GM03348 (cell line): Measurements from ENCODE around the gene FKTN.
A peak's percentile ranks its signal among the peaks of the same experiment; 100 is the strongest.

ENCODE experiments used
- DNase-seq: peaks from one replicate; pipeline ENCODE4 v3.0.0; 2012; ENCODE audit warnings: low spot score

Gene FKTN

GRCh38 chr9:105632807-105633206 lies 74.9 kb downstream of the FKTN start:
- no peak for DNase-seq

DNA sequence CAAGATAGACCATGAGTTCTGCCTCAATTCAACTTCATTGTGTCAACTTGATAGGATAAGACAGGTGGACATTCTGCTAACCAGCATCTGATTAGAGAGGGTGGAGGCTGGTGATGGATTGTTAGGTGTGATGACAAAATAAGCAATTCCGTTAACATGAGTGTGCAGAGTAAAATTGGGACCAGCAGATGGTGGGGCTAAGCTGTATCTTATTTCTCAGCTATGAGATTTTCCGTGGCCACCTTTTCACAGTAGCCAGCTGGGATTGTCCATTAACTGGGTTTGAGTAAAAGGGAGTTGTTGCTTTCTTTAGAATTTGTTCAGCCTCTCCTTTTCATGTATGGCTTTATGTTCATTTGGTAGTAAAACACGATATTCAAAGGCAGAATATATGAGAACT lies 75.5 kb downstream of the FKTN start:
- DNase-seq, result no peak

GRCh38 chr9:105636331-105636730 lies 78.4 kb downstream of the FKTN start:
- DNase-seq, result no peak

DNA sequence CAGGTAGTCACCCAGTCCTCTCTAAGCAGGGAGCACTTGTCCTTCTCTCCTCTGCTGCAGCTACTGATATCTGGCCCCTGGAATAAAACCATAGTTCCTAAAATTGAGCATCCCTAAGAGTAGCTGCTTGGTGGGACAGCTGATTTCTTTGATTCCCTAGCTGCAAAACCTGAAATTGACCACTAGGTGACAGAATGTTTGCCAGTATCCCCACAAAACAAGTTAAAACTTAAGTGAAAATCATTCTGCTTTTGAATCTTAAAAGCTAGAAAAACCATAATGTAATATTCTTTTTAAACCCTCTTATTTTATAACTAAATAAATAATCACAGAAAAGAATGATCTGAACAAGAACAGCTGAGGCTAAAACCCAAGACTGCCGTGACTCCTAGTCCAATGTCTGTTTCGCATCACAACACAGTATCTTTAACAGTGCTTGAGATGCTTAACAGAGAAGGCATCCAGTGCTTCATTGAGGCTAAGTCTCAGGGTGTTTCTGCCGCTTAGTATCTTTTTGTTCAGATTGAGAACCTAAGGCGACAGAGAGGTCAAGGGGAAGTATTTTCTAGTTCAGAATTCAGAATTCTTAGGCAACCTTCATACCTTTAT lies 80.0 kb downstream of the FKTN start:
- no peak for DNase-seq

DNA sequence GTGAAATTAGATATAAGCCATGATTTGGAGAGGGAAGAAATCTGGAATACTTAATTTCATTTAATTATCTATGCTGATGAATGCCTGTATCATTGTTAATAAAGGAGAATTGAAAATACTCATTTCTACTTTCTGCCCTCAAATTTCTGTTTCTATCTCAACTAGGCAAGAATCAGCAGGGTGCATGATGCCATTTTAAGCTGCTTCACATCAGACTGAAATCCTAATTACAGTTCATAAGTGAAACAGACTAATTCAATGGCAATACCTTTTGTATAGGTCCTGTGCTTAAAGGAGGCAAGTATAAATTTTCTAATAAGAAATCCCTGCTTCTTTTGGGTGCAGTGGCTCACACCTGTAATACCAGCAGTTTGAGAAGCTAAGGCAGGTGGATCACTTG lies 82.0 kb downstream of the FKTN start:
- no peak for DNase-seq

GRCh38 chr9:105643795-105644194 lies 85.9 kb downstream of the FKTN start:
- no peak for DNase-seq

- DNase-seq, result no peak
Observed at GRCh38 chr9:105646879-105647594, 89.1 kb downstream of the FKTN start.

GRCh38 chr9:105647595-105648349 lies 89.8 kb downstream of the FKTN start:
- no peak for DNase-seq

GRCh38 chr9:105651806-105652205 lies 93.9 kb downstream of the FKTN start:
- DNase-seq, result no peak

- DNase-seq, result peak; percentile 55
Observed at GRCh38 chr9:105656131-105656921, 98.4 kb downstream of the FKTN start.

DNA sequence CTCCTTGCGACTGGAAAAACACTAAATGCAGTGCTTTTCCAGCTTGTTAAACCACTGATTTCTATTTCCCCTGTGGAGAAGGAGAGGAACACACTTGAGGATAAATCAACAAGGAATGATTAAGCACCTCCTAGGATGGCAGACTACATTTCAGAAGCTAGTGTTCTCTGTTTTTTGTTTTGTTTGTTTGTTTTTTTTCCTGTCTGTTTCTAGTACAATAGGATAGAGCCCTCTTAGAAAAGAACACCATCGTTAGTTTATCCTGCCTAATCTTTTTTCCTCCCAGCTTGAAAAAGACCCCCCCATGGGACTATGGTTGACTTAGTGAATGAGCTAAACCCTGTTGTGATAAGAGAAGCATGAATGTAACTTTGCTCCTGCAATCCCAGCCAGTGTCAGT lies 100.4 kb downstream of the FKTN start:
- DNase-seq, result no peak

GRCh38 chr9:105661011-105661410 lies 103.1 kb downstream of the FKTN start:
- DNase-seq, result no peak

GRCh38 chr9:105662184-105663104 lies 104.5 kb downstream of the FKTN start, which contains the start of gene TAL2:
Gene TAL2, plus strand, starts transcription at chr9:105662457. Its CDS starts 40 bp downstream, at chr9:105662497.
- no peak for DNase-seq

GRCh38 chr9:105663914-105664313 lies 106.0 kb downstream of the FKTN start:
- DNase-seq, result no peak

- no peak for DNase-seq
Observed at GRCh38 chr9:105667867-105668266, 109.9 kb downstream of the FKTN start.

GRCh38 chr9:105670315-105670714 lies 112.4 kb downstream of the FKTN start:
- no peak for DNase-seq

DNA sequence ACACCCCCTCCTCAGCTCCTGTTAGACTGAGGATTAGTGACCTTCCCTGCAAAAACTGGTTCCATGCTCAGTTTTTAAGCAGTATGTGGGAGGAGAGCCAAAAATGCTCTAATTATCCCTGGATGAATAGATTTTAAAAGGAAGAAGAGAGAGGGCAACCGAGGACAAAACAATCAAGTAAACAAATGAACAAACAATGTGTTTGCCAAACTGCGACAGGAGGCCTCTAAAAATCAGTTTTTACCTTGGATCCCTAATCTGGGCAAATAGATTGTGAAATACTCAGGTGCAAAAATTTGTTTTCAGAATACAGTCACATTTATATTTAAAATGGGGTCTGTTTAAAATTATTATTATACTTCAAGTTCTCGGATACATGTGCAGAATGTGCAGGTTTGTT lies 112.8 kb downstream of the FKTN start:
- DNase-seq, result no peak

GRCh38 chr9:105672711-105673234 lies 114.8 kb downstream of the FKTN start:
- no peak for DNase-seq

- no peak for DNase-seq
Observed at GRCh38 chr9:105673850-105674387, 116.0 kb downstream of the FKTN start.

DNA sequence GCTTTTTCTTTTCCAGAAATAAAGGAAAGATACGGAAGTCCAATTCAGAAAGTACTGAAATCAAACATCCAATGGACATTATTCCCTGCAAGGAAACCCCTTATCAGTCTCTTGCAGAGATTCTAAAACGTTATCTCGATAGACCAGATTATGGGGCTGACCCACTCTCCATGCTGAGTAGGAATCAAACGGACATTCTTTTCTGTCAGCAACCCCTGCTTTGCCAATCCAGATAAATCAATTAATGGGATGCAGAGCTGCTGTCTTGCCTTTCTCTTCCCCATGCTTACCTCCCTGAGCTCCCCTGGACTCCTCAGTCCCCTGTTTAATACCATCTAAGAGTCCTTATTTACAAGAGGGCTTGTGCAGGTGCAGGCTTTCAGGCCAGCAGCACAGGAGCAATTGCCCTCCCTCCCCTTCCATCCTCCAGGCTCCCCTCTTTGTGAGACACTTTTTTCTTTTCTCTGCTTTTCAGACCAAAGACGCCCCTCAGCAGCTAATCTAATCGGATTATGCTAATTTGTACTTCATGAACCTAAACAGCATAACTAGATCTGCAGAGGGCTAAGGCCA lies 118.5 kb downstream of the FKTN start:
- no peak for DNase-seq
